Activated T-helper 17 cell treated with anti-CD3 and anti-CD28 coated beads, Interleukin-2, amount 50 U/mL, for 72 hours (primary cell): ENCODE measurements around the gene RGS21. TPM values are rescaled to one million over a fixed set of nuclear protein-coding genes. Genes with fewer than 3 reads are reported as not detected.
"Not testable (repeated sequence)": the region's sequence is repeated elsewhere in the genome, so short reads cannot be mapped to it uniquely, and the experiment has no call there.

Source experiments
- ATAC-seq: fragments of 150-1000 bp; cut with Tn5 transposase; replicated peaks from 2 replicates; pipeline ENCODE4 v1.10.0; 2021; ENCODE audit warnings: mild to moderate bottlenecking, moderate library complexity
- H3K27ac Mint-ChIP-seq: one replicate; pipeline ENCODE4 v1.8.0; 2022; ENCODE audit warnings: mixed read lengths
- H3K27me3 Mint-ChIP-seq: one replicate; pipeline ENCODE4 v1.8.0; 2022; ENCODE audit warnings: mixed read lengths
- H3K36me3 Mint-ChIP-seq: one replicate; pipeline ENCODE4 v1.8.0; 2022; ENCODE audit warnings: low read depth, mild to moderate bottlenecking, mixed read lengths
- H3K4me1 Mint-ChIP-seq: one replicate; pipeline ENCODE4 v1.8.0; 2022; ENCODE audit warnings: mixed read lengths
- H3K4me3 Mint-ChIP-seq: one replicate; pipeline ENCODE4 v1.8.0; 2022; ENCODE audit warnings: mild to moderate bottlenecking, mixed read lengths
- H3K9me3 Mint-ChIP-seq: one replicate; pipeline ENCODE4 v1.8.0; 2022; ENCODE audit warnings: mixed read lengths
- total RNA-seq, 2 donors: library from RNA; stranded (reverse); gene quantifications; one replicate each; pipeline ENCODE4 v1.2.3, GENCODE V29; 2022

RGS21 gene
- total RNA-seq, result not detected

DNA sequence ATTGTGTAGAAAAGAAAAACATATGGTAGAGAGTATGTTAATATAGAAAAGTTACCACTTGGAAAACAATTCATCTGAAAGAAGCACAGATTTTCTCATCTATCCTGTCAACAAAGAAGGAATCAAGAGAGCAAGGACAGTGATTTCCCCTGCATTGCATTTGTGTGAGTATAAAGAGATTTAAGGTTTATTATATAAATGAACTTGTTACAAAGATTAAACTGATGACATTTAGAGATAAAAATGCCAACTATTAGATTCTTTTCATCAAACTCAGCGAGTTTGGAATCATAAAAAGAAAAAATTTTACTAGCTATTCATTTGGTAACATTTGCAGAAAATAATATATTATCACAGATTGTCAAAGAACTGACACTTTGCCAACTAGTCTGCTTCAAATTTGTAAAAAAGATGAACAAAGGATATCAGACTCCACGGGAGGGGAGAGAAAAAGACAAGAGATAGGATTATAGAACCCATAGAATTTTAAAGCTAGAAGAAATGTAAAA, at the start of gene RGS21:
TSS of gene RGS21 (plus strand) at position 51 of the 509 bp plus-strand sequence. CDS start 26,045 bp downstream, outside the sequence.
- no peak within 1 kb of the TSS for H3K27ac Mint-ChIP-seq
- H3K4me3 Mint-ChIP-seq, result no peak within 1 kb of the TSS
- H3K36me3 Mint-ChIP-seq, result no peaks in the 10 kb centered on the region
- H3K27me3 Mint-ChIP-seq, result peaks cover 6% of the 10 kb centered on the region
- no peaks in the 10 kb centered on the region for H3K9me3 Mint-ChIP-seq
- no peak for ATAC-seq
- H3K4me1 Mint-ChIP-seq, result no peaks in the 10 kb centered on the region

GRCh38 chr1:192268468-192269052, 48.2 kb upstream of the RGS21 start:
- Mint-ChIP-seq H3K36me3 (no peaks in the 10 kb centered on the region), H3K27ac (no peak overlapping the region), H3K27me3 (no peaks in the 10 kb centered on the region), H3K4me3 (no peak overlapping the region), H3K4me1 (no peaks in the 10 kb centered on the region), H3K9me3 (no peaks in the 10 kb centered on the region)
- ATAC-seq, result no peak

- H3K4me3 Mint-ChIP-seq, result no peak overlapping the region
- no peak overlapping the region for H3K27ac Mint-ChIP-seq
- no peaks in the 10 kb centered on the region for H3K27me3 Mint-ChIP-seq
- no peaks in the 10 kb centered on the region for H3K9me3 Mint-ChIP-seq
- ATAC-seq, result no peak
- H3K4me1 Mint-ChIP-seq, result no peaks in the 10 kb centered on the region
- no peaks in the 10 kb centered on the region for H3K36me3 Mint-ChIP-seq
These were observed 46.4 kb upstream of the RGS21 start for GRCh38 chr1:192270398-192270797.

GRCh38 chr1:192272732-192273131, 44.1 kb upstream of the RGS21 start:
- no peaks in the 10 kb centered on the region for H3K4me1 Mint-ChIP-seq
- H3K27me3 Mint-ChIP-seq, result no peaks in the 10 kb centered on the region

DNA sequence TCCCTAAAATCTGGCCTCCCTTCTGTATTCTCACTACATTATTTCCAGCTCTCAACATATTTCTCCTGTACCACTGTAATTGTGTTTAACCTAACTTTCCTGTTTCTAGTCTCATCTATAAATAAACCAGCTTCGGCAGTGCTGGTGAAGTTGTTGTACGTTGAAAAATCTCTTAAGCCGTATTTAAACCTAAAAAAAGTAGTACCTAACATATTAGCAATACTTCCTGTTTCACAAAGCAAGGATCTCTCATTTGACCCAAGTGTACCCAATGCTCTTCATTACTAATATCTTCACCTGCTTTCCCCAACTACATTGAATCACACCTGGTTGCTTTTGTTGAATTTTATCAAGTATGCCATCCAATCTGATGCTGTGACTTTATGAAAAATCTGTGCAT, 42.2 kb upstream of the RGS21 start:
- ATAC-seq, result no peak
- Mint-ChIP-seq H3K27ac (no peak overlapping the region), H3K4me1 (no peaks in the 10 kb centered on the region), H3K4me3 (no peak overlapping the region), H3K36me3 (no peaks in the 10 kb centered on the region), H3K9me3 (no peaks in the 10 kb centered on the region), H3K27me3 (no peaks in the 10 kb centered on the region)

More at GRCh38 chr1:192272732-192273131, 44.1 kb upstream of the RGS21 start:
- H3K4me3 Mint-ChIP-seq, result no peak overlapping the region
- no peak for ATAC-seq
- H3K9me3 Mint-ChIP-seq, result no peaks in the 10 kb centered on the region
- H3K27ac Mint-ChIP-seq, result no peak overlapping the region
- no peaks in the 10 kb centered on the region for H3K36me3 Mint-ChIP-seq

GRCh38 chr1:192277635-192278034, 39.2 kb upstream of the RGS21 start:
- Mint-ChIP-seq H3K27ac (no peak overlapping the region), H3K9me3 (peaks cover under 1% of the 10 kb centered on the region), H3K4me3 (no peak overlapping the region), H3K4me1 (no peaks in the 10 kb centered on the region), H3K27me3 (no peaks in the 10 kb centered on the region), H3K36me3 (no peaks in the 10 kb centered on the region)
- no peak for ATAC-seq

DNA sequence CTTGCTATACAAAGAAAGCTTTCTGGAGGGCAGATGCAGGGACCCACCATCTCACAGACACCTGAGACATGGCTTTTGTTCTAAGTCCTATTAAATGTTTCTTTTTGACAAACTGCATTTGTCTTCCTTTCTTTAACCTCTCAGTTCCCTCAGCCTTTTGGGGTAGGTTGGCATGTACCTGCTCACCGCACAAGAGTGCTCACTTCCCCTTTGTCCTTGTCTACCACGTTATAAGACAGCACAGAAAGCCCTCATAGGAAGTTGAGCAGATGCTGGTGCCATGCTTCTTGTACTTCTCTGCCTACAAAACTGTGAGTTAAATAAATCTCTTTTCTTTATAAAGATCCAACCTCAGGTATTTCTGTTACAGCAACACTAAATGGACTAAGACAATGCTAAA, 31.9 kb upstream of the RGS21 start:
- no peak overlapping the region for H3K4me3 Mint-ChIP-seq
- H3K9me3 Mint-ChIP-seq, result peaks cover 24% of the 10 kb centered on the region
- H3K36me3 Mint-ChIP-seq, result no peaks in the 10 kb centered on the region
- no peaks in the 10 kb centered on the region for H3K27me3 Mint-ChIP-seq
- ATAC-seq, result no peak
- H3K27ac Mint-ChIP-seq, result no peak overlapping the region
- no peaks in the 10 kb centered on the region for H3K4me1 Mint-ChIP-seq

GRCh38 chr1:192303029-192303428, 13.8 kb upstream of the RGS21 start:
- no peak for ATAC-seq
- Mint-ChIP-seq H3K4me1 (no peaks in the 10 kb centered on the region), H3K4me3 (no peak overlapping the region), H3K27ac (no peak overlapping the region), H3K36me3 (no peaks in the 10 kb centered on the region), H3K9me3 (peaks cover 8% of the 10 kb centered on the region), H3K27me3 (no peaks in the 10 kb centered on the region)

- not testable (repeated sequence) for ATAC-seq, H3K27ac Mint-ChIP-seq, H3K4me3 Mint-ChIP-seq, H3K4me1 Mint-ChIP-seq, H3K27me3 Mint-ChIP-seq, H3K9me3 Mint-ChIP-seq, H3K36me3 Mint-ChIP-seq
These were observed 8.5 kb upstream of the RGS21 start for GRCh38 chr1:192308314-192308713.

DNA sequence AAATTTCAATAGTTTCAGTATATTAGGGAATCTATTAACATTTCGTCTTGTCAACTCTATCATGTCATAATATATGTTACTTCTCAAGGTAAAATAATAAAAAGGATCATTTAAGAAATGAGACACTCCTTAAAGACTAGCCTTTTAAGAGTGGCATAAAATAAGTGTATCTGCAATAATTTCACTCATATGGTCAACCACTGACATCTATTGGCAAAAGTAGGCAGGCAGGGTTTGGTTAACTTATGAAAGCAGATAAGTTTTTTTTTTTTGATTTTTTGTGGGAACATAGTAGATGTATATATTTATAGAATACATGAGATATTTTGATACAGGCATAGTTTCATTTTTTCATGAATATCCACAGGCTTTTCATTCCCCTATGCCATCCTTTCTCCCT, 5.5 kb upstream of the RGS21 start:
- H3K27me3 Mint-ChIP-seq, result peaks cover 6% of the 10 kb centered on the region

GRCh38 chr1:192327997-192328396, 11.2 kb downstream of the RGS21 start:
- H3K27ac Mint-ChIP-seq, result no peak overlapping the region
- H3K4me3 Mint-ChIP-seq, result no peak overlapping the region
- H3K27me3 Mint-ChIP-seq, result no peaks in the 10 kb centered on the region
- H3K9me3 Mint-ChIP-seq, result no peaks in the 10 kb centered on the region
- ATAC-seq, result no peak
- no peaks in the 10 kb centered on the region for H3K36me3 Mint-ChIP-seq
- no peaks in the 10 kb centered on the region for H3K4me1 Mint-ChIP-seq

More for the DNA sequence above, 5.5 kb upstream of the RGS21 start:
- H3K36me3 Mint-ChIP-seq, result no peaks in the 10 kb centered on the region
- no peak for ATAC-seq
- H3K4me3 Mint-ChIP-seq, result no peak overlapping the region
- H3K4me1 Mint-ChIP-seq, result no peaks in the 10 kb centered on the region
- no peak overlapping the region for H3K27ac Mint-ChIP-seq
- H3K9me3 Mint-ChIP-seq, result peaks cover 9% of the 10 kb centered on the region

GRCh38 chr1:192342842-192343241, 26.1 kb downstream of the RGS21 start:
- ATAC-seq, result no peak
- H3K36me3 Mint-ChIP-seq, result no peaks in the 10 kb centered on the region
- no peak overlapping the region for H3K27ac Mint-ChIP-seq
- H3K4me1 Mint-ChIP-seq, result no peaks in the 10 kb centered on the region
- H3K4me3 Mint-ChIP-seq, result no peak overlapping the region
- H3K27me3 Mint-ChIP-seq, result no peaks in the 10 kb centered on the region
- H3K9me3 Mint-ChIP-seq, result peaks cover 5% of the 10 kb centered on the region

DNA sequence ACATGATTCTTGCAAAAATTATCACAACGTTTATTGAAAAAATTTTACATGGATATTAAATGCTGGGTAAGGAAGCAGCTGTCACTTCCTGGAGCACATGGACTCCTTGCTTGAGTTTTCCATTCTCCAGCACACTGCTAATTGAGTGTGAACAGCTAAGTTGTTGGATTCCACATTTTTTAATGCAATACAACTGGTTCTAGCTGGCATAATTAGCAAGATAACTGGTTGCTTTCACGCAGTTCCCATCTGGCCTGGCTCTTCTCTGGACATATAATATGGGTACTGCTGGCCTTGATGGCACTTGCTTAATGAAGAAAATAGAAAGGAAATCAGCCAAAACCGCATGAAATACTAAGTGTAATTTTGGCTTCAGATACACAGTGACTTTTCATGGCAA, 26.6 kb downstream of the RGS21 start:
- peaks cover 5% of the 10 kb centered on the region for H3K9me3 Mint-ChIP-seq
- no peaks in the 10 kb centered on the region for H3K4me1 Mint-ChIP-seq
- ATAC-seq, result no peak

DNA sequence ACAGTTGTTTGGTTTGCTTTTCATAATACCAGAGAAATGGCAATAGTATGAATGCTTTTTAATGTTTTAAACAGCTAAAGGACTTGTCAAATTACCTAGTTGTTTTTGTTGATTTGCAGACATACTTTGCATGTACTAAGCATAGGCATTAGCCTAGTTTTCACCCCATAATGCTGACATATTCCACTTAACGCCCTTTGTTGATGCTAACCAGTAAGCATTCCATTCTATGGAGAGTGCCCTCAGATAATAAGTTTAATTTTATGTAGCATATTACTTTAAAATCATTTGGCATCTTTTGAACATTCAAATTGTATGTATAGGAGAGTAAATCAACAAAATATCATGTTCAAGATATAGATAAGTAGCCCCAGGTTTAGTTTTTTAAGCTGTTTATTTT, 32.5 kb downstream of the RGS21 start:
- H3K27me3 Mint-ChIP-seq, result no peaks in the 10 kb centered on the region
- ATAC-seq, result no peak
- no peaks in the 10 kb centered on the region for H3K4me1 Mint-ChIP-seq
- no peaks in the 10 kb centered on the region for H3K36me3 Mint-ChIP-seq
- no peak overlapping the region for H3K27ac Mint-ChIP-seq
- H3K4me3 Mint-ChIP-seq, result no peak overlapping the region
- H3K9me3 Mint-ChIP-seq, result no peaks in the 10 kb centered on the region

More for the DNA sequence above, 26.6 kb downstream of the RGS21 start:
- Mint-ChIP-seq H3K4me3 (no peak overlapping the region), H3K36me3 (no peaks in the 10 kb centered on the region), H3K27ac (no peak overlapping the region), H3K27me3 (no peaks in the 10 kb centered on the region)

- Mint-ChIP-seq H3K4me3 (no peak overlapping the region), H3K4me1 (no peaks in the 10 kb centered on the region), H3K27ac (no peak overlapping the region), H3K36me3 (no peaks in the 10 kb centered on the region), H3K9me3 (no peaks in the 10 kb centered on the region), H3K27me3 (no peaks in the 10 kb centered on the region)
- ATAC-seq, result no peak
These were observed 33.6 kb downstream of the RGS21 start for GRCh38 chr1:192350356-192350755.

GRCh38 chr1:192351550-192351949, 34.8 kb downstream of the RGS21 start:
- Mint-ChIP-seq H3K9me3 (no peaks in the 10 kb centered on the region), H3K4me3 (no peak overlapping the region), H3K4me1 (no peaks in the 10 kb centered on the region), H3K36me3 (no peaks in the 10 kb centered on the region), H3K27me3 (no peaks in the 10 kb centered on the region), H3K27ac (no peak overlapping the region)
- ATAC-seq, result no peak
